SK-N-SH treated with all-trans-retinoic acid at 6 μM for 48 hours (cell line): ENCODE data around the gene CYP27C1.

Source experiments
- ATAC-seq: fragments of 200-7000 bp; cut with Tn5 transposase; 3 replicates; pipeline ENCODE4 v1.9.1; 2020; ENCODE audit warnings: mild to moderate bottlenecking, moderate library complexity
- ARNTL ChIP-seq: fragments of 450-650 bp; formaldehyde crosslinking; IDR thresholded peaks from 2 replicates; pipeline ENCODE4 v1.5.0; 2020; ENCODE audit warnings: low read depth, mild to moderate bottlenecking, moderate library complexity, borderline replicate concordance
- BACH2 ChIP-seq: fragments of 250-450 bp; sonication (Bioruptor Pico); IDR thresholded peaks from 2 replicates; pipeline ENCODE4 v1.9.0; 2021; ENCODE audit warnings: mild to moderate bottlenecking, borderline replicate concordance
- CSDC2 ChIP-seq: fragments of 250-450 bp; sonication (Bioruptor Pico); IDR thresholded peaks from 2 replicates; pipeline ENCODE4 v1.5.0; 2020; ENCODE audit warnings: mild to moderate bottlenecking, moderate library complexity
- CSRNP3 ChIP-seq: fragments of 250-450 bp; sonication (Bioruptor Pico); IDR thresholded peaks from 2 replicates; pipeline ENCODE4 v1.5.1; 2021; ENCODE audit warnings: mild to moderate bottlenecking, moderate library complexity
- GLIS3 ChIP-seq: fragments of 250-450 bp; sonication (Bioruptor Pico); IDR thresholded peaks from 2 replicates; pipeline ENCODE4 v1.5.0; 2020; ENCODE audit warnings: mild to moderate bottlenecking, moderate library complexity
- ISL1 ChIP-seq: fragments of 250-450 bp; sonication (Bioruptor Pico); IDR thresholded peaks from 2 replicates; pipeline ENCODE4 v2.1.2; 2022; ENCODE audit warnings: mild to moderate bottlenecking, moderate library complexity
- OSR1 ChIP-seq: fragments of 250-450 bp; sonication (Bioruptor Pico); IDR thresholded peaks from 2 replicates; pipeline ENCODE4 v1.8.0; 2022; ENCODE audit warnings: moderate library complexity, mild to moderate bottlenecking, inconsistent platforms
- POU6F1 ChIP-seq: fragments of 250-450 bp; sonication (Bioruptor Pico); IDR thresholded peaks from 2 replicates; pipeline ENCODE4 v1.8.0; 2021; ENCODE audit warnings: low read depth, mild to moderate bottlenecking, moderate library complexity, borderline replicate concordance
- PPARA ChIP-seq: fragments of 250-450 bp; sonication (Bioruptor Pico); IDR thresholded peaks from 2 replicates; pipeline ENCODE4 v1.5.0; 2020; ENCODE audit warnings: mild to moderate bottlenecking, borderline replicate concordance
- RARB ChIP-seq: fragments of 250-450 bp; sonication (Bioruptor Pico); IDR thresholded peaks from 2 replicates; pipeline ENCODE4 v1.8.0; 2021; ENCODE audit warnings: mild to moderate bottlenecking, moderate library complexity
- SNAI2 ChIP-seq: fragments of 250-450 bp; sonication (Bioruptor Pico); IDR thresholded peaks from 2 replicates; pipeline ENCODE4 v1.5.0; 2020; ENCODE audit warnings: mild to moderate bottlenecking, moderate library complexity
- TCF4 ChIP-seq: fragments of 250-450 bp; sonication (Bioruptor Pico); IDR thresholded peaks from 2 replicates; pipeline ENCODE4 v1.8.0; 2021; ENCODE audit warnings: mild to moderate bottlenecking, moderate library complexity, borderline replicate concordance
- TOX ChIP-seq: fragments of 250-450 bp; sonication (Bioruptor Pico); IDR thresholded peaks from 2 replicates; pipeline ENCODE4 v1.8.0; 2021; ENCODE audit warnings: mild to moderate bottlenecking, moderate library complexity, borderline replicate concordance
- TSHZ2 ChIP-seq: fragments of 250-450 bp; sonication (Bioruptor Pico); IDR thresholded peaks from 2 replicates; pipeline ENCODE4 v1.5.0; 2020; ENCODE audit warnings: mild to moderate bottlenecking, moderate library complexity
- ZC3H10 ChIP-seq: fragments of 250-450 bp; sonication (Bioruptor Pico); IDR thresholded peaks from 2 replicates; pipeline ENCODE4 v1.5.1; 2021; ENCODE audit warnings: mild to moderate bottlenecking, moderate library complexity
- ZFP3 ChIP-seq: fragments of 250-450 bp; sonication (Bioruptor Pico); IDR thresholded peaks from 2 replicates; pipeline ENCODE4 v1.5.0; 2020; ENCODE audit warnings: mild to moderate bottlenecking, moderate library complexity
- ZFP30 ChIP-seq: fragments of 450-650 bp; formaldehyde crosslinking; IDR thresholded peaks from 2 replicates; pipeline ENCODE4 v1.5.0; 2022; ENCODE audit warnings: mild to moderate bottlenecking, moderate library complexity
- ZNF565 ChIP-seq: fragments of 450-650 bp; formaldehyde crosslinking; conservative IDR thresholded peaks from 2 replicates; pipeline ENCODE4 v1.5.0; 2020; ENCODE audit warnings: low read depth, mild to moderate bottlenecking, moderate library complexity
- ZNF70 ChIP-seq: fragments of 450-650 bp; formaldehyde crosslinking; IDR thresholded peaks from 2 replicates; pipeline ENCODE4 v1.5.0; 2020; ENCODE audit warnings: mild to moderate bottlenecking, moderate library complexity
- ZNF8 ChIP-seq: fragments of 450-650 bp; formaldehyde crosslinking; IDR thresholded peaks from 2 replicates; pipeline ENCODE4 v1.5.0; 2020; ENCODE audit warnings: mild to moderate bottlenecking, moderate library complexity
- TF ChIP-seq, protein P1 (sequence below): fragments of 250-450 bp; sonication (Bioruptor Pico); IDR thresholded peaks from 2 replicates; pipeline ENCODE4 v1.5.1; 2020; ENCODE audit warnings: low read depth, mild to moderate bottlenecking, moderate library complexity
- TF ChIP-seq, protein P2 (sequence below): fragments of 250-450 bp; sonication (Bioruptor Pico); IDR thresholded peaks from 2 replicates; pipeline ENCODE4 v1.8.0; 2020; ENCODE audit warnings: mild to moderate bottlenecking, moderate library complexity, borderline replicate concordance

Gene CYP27C1

GRCh38 chr2:127162261-127163089, 57.6 kb downstream of the CYP27C1 start:
- no peak for ATAC-seq
- TF ChIP-seq ZC3H10 (CRISPR knock-in tag), result no peak
- TF ChIP-seq, protein P1, sequence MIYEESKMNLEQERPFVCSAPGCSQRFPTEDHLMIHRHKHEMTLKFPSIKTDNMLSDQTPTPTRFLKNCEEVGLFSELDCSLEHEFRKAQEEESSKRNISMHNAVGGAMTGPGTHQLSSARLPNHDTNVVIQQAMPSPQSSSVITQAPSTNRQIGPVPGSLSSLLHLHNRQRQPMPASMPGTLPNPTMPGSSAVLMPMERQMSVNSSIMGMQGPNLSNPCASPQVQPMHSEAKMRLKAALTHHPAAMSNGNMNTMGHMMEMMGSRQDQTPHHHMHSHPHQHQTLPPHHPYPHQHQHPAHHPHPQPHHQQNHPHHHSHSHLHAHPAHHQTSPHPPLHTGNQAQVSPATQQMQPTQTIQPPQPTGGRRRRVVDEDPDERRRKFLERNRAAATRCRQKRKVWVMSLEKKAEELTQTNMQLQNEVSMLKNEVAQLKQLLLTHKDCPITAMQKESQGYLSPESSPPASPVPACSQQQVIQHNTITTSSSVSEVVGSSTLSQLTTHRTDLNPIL (CRISPR knock-in tag), result no peak
- no peak for TF ChIP-seq TCF4 (CRISPR knock-in tag)
- TF ChIP-seq ZFP3, result no peak
- TF ChIP-seq ZFP30 (CRISPR knock-in tag), result no peak
- TF ChIP-seq, all 23 proteins: peak for 0

GRCh38 chr2:127161176-127162136, 58.6 kb downstream of the CYP27C1 start:
- TF ChIP-seq, protein P1 (CRISPR knock-in tag), result no peak
- TF ChIP-seq ZNF70 (CRISPR knock-in tag) (no peak), CSDC2 (CRISPR knock-in tag) (no peak), PPARA (no peak), TCF4 (CRISPR knock-in tag) (no peak), GLIS3 (no peak), ZFP3 (no peak), CSRNP3 (no peak), ISL1 (no peak), OSR1 (CRISPR knock-in tag) (no peak), ZNF8 (CRISPR knock-in tag) (no peak), TSHZ2 (CRISPR knock-in tag) (no peak), BACH2 (no peak), TOX (no peak), ARNTL (no peak), SNAI2 (CRISPR knock-in tag) (no peak)
- TF ChIP-seq, protein P2, sequence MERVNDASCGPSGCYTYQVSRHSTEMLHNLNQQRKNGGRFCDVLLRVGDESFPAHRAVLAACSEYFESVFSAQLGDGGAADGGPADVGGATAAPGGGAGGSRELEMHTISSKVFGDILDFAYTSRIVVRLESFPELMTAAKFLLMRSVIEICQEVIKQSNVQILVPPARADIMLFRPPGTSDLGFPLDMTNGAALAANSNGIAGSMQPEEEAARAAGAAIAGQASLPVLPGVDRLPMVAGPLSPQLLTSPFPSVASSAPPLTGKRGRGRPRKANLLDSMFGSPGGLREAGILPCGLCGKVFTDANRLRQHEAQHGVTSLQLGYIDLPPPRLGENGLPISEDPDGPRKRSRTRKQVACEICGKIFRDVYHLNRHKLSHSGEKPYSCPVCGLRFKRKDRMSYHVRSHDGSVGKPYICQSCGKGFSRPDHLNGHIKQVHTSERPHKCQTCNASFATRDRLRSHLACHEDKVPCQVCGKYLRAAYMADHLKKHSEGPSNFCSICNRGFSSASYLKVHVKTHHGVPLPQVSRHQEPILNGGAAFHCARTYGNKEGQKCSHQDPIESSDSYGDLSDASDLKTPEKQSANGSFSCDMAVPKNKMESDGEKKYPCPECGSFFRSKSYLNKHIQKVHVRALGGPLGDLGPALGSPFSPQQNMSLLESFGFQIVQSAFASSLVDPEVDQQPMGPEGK (CRISPR knock-in tag), result no peak
- TF ChIP-seq, all 23 proteins: peak for 0
- no peak for ATAC-seq

- no peak for ATAC-seq
- TF ChIP-seq RARB (CRISPR knock-in tag) (no peak), ZFP30 (CRISPR knock-in tag) (no peak), TOX (no peak), ISL1 (no peak), OSR1 (CRISPR knock-in tag) (no peak), CSRNP3 (no peak), POU6F1 (CRISPR knock-in tag) (no peak), BACH2 (no peak), ZNF565 (CRISPR knock-in tag) (no peak)
- TF ChIP-seq, protein P1 (CRISPR knock-in tag), result no peak
Observed at GRCh38 chr2:127160676-127161075, 59.4 kb downstream of the CYP27C1 start.
